ENCODE data around the gene CMSS1.

Gene CMSS1

DNA sequence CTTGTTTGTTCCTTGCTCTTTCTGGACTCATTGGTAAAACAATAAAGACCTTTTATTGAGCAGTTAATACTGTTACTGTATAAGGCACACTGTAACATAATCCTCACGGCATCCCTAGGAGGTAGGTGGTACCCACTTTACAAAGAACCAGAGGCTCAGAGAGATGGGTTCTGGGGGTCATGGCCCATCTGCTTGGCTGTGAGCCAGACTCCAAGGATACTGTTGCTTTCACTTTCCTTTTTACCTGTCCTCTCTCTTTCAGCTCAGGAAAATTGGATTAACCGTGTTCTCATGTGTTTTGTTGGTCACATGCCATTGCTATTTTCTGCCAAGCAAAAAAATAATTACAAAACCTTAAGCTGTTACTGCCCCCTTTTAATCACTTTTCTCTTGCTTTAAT, 331.5 kb downstream of the CMSS1 start:
- no peak for DNase-seq (ENCODE audit: low read depth)

DNA sequence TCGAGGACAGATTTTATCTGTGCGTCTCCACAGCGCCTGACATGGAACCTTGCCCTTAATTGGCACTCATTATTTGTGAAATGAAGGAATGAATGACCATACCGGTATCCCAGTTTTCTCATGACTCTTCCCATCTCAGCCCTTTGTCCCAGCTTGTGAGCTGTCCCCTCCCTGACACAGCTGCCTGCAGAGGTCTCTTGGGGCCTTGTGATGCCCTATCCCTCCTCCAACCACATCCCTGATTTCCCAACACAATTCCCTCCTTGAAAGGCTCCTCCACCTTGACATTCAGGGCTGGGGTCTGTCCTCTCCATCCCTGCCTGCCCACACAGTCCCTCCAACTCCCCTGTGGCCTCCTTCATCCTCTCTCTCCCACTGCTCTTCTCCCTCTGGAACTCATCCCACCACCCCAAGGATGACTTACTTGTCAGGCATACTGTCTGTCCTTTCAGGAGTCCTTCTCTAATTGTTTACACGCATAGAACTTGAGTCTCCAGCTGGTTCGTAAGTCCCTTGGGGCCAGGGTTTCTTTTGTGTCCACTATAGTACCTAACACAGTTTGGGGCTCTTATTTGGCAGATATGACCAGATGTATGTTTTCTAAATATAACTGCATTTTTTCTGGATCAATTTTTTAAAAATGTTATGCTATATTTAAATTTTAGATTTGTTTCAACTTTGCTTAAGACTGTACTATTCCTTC, 332.2 kb downstream of the CMSS1 start:
- no peak for DNase-seq (ENCODE audit: low read depth)

DNA sequence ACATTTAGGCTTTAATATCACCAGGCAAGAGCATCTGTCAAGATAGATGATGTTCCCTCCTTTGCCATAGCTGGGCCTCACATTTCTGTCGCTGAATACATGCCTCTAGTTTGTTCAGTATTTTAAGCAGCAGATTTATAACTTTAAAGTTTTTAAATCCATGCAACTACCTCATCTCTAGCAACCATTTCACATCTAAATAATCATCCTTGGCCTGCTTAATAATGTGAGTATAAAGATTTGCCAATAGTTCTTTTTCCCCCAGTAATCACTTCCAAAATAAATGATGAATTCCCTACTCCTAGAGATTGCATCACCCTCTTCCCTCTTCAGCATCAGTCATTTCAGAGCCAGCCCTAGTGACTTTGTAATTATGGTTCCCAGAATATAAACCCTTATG, 332.8 kb downstream of the CMSS1 start:
- DNase-seq (ENCODE audit: low read depth) = no peak

DNA sequence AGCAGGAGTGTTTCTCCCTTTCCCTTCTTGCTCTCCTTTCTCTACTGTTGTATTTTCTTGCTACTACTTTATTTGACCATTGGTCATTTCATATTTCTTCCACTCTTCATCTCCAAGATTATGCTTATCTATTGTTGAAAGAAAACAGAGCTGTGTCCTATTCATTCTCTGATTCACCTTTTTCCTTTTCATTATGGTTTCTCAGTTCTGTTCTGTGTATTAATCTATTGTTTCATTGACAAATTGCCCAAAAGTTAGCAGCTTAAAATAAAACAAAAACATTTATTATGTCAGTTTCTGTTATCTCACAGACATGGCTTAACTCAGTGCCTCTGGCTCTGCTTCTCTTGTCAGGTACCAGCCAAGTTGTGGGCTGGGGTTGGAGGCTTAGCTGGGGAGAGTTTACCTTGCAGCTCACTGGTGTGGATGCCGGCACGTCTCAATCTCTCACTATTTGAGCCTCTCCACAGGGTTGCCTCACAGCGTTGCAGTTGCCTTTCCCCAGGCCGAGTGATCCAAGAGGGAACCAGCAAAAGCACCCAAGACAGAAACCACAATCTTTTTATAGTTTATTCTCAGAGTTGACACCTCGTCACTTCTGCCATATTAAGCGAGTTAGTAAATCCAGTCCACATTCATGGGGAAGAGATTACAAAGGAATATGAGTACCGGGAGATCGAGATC, 333.5 kb downstream of the CMSS1 start:
- DNase-seq (ENCODE audit: low read depth) = no peak

DNA sequence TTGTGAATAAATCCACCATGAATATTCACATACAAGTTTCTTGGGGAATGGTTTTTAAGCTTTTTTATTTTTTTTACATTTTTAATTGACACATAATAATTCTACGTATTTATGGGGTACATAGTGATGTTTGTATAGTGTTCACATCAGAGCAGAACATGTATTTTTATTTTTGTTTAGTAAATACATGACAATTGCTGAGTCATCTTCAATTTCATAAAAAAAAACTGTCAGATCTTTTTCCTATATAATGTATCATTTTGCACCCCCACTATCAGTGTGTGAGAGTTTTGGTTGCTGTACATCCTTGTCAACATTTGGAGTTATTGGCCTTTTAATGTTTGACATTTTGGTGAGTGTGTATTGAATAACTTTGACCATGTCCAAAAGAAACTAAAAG, 336.5 kb downstream of the CMSS1 start:
- no peak for DNase-seq (ENCODE audit: low read depth)

DNA sequence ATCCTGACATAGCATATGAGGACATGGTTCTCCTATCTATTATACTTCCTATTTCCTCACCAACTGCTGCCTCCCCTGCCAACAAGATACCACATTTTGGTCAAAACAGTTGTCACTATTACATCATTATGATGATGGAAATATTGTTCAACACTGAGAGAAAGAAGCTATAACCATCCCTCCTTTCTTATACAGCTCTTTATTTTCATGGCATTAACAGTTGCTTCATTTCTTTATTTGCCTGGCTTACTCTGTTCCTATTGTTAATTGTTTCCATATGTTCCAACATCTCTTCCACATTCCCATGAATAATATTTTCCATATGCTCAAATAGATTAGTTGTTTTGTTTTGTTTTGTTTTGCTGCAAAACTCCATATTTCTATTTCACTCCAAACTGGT, 337.5 kb downstream of the CMSS1 start:
- DNase-seq (ENCODE audit: low read depth) = no peak

DNA sequence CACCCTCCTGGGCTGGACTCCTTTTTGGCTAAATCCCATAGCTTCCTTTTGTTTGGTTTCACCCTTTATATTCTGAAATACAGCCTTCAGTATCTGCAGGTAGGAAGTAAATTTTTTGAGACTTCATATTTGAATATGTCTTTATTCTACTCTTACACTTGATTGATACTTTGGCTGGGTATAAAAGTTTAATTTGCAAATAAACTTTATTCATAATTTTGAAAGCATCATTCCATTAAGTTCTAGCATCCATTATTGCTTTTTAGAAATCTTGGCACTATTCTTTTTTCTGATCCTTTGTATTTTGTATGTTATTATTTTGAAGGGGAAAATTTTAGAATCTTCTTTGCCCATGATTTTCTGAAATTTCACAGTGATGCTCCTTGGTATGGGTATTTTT, 337.9 kb downstream of the CMSS1 start:
- no peak for DNase-seq (ENCODE audit: low read depth)

DNA sequence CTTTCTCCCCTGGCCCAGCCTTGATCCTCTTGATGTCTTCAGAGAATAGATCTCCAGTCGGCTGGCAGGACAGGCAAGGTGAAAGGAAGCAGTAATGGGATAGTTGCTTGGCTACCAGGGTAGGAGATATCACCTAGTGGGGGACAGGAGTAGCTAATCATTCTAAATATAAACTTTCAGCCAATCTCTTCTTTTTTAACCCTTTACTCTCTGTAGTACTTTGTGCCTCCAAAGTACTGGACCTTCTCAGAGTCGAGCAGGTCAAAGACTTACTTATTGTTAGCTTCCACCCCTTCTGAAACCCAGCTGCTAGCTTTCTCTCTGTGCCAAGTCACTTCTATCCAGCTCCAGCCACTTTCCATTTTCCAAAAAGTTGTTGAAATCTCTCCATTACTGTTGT, 340.0 kb downstream of the CMSS1 start:
- DNase-seq (ENCODE audit: low read depth) = no peak

DNA sequence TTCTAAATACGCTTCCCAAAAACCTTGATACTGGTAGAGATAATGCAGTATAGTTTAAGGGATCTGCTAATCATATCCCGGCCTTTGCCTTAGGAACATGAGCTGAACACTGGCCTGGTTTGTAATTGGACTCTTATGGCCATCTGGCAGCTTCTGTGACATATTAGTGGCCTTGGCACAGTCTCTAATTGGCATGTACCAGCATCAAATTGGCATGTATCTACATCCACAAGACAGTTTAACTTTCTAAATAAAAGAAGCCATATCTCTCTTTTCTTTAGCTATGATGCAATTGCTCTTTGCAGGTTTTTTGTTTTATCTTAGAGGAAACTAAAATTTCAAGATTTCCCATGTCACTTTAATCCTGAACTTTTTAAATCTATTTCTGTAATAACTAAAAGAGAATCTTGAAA, 341.3 kb downstream of the CMSS1 start:
- DNase-seq (ENCODE audit: low read depth) = no peak

DNA sequence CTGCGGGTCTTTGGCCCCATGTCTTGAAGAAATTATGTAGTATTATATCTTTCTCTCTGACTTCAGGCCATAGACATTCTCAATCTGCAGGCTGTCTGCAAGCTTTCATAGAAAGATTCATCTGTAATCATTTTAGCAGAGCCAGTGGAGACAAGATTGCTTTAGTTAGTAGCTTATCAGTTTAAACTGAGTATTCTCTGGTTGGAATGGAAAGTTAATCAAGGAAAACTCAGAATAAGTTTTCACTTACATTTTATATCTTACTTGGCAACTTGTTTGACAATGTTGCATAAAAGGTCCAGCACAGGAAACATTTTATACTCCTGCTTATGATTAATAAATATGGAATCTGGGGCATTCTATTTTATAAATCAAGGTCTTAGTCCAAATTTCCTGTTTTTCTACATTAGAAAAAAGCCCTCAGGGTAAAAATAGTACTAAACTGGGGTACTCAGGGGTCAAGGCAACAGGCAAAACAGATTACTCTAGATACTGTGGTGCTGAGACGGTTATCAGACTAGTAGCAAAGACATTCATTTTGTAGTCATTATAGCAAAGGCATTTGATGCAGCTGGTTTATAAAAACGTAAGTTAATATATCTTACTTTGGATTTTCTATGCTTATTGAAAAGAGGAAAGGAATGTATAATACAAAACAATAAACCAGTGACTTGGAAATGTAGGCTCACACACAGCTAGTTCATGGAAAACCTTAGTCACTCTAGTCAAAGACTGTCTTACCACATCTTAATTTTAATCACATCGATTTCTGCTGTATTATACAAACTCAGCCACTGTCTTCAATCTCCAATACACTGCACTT, 341.9 kb downstream of the CMSS1 start:
- peak; percentile 86 for DNase-seq (ENCODE audit: low read depth)

DNA sequence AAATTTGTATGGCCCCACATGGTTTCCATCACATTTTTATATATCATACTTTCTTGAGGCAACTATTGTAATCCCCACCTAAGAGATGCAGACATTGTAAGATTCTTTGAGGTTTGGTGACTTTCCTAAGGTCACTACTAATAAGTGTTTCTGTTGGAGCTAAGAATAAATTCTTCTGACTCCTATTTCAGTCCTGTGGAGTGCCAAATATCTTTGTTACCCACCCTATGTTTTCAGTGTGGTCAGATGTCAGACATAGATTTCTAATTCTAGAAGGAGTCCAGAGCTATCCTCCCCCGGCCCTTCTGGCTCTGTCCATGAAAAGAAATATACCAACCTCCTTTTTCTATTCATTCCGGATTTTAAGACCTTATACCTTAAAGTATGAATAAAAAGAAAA, 342.9 kb downstream of the CMSS1 start:
- peak; percentile 40 for DNase-seq (ENCODE audit: low read depth)

DNA sequence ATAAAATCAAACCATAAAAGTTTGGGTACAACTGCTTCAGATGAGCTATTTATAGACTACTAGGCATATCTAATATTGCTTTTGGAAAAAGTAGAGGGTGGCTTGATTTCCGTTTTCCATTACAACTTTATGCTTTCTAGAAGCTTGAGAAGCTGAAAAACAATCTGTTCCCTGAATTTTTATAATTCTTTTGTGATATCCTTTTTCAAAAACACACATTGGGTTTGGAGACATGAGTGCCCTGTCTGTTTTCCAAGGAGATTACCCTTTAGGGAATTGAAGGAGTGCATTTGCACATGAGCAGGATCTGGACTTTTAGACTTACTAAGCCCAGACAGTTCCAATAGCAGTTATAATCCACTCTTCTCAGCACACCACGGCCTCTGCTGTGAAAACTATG, 346.1 kb downstream of the CMSS1 start:
- peak; percentile 12 for DNase-seq (ENCODE audit: low read depth)

DNA sequence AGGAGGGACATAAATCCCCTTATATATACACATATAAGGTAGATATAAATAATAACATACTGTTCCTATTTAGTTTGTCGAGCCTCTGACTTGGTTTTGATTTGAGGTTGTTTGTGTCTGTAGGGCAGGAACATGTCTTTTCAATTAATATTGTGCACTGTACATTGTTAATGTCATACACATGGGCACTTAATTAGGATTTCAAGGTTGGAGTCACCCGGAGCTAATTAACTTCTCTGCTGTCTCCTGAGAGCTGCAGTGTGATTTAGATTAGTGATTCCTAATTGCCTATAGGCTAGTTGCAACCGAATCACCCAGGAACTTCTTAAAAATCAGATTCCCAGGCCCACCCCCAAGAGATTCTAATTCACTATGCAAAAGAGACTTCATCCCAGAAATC, 347.1 kb downstream of the CMSS1 start:
- no peak for DNase-seq (ENCODE audit: low read depth)

DNA sequence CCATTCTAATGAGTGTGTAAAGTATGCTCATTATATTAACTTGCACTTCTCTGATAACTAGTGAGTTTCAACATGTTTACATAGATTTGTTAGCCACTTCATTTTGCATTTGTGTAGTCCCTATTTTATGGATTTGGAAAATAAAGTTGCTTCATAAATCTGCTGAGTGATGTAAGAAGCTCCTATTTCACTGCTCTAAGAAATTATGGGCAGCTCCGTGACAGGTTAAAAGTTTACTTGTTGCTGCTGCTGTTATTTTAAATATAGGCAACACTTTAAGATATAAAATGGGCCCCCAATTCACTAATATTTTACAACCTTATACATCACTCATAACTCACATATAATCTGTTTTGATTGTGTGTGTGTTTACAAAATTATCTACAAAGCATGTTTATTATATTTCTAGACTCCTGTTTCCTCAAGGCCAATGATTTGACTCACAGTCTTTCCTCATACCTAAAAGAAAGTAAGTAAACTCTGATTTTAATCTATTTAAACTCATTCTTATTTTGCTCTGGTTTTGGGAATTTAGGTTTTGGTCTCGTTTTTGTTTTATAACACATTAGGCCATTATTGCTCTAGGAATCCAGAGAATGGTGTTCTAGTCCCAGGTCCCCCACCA, 348.4 kb downstream of the CMSS1 start:
- peak; percentile 58 for DNase-seq (ENCODE audit: low read depth)

DNA sequence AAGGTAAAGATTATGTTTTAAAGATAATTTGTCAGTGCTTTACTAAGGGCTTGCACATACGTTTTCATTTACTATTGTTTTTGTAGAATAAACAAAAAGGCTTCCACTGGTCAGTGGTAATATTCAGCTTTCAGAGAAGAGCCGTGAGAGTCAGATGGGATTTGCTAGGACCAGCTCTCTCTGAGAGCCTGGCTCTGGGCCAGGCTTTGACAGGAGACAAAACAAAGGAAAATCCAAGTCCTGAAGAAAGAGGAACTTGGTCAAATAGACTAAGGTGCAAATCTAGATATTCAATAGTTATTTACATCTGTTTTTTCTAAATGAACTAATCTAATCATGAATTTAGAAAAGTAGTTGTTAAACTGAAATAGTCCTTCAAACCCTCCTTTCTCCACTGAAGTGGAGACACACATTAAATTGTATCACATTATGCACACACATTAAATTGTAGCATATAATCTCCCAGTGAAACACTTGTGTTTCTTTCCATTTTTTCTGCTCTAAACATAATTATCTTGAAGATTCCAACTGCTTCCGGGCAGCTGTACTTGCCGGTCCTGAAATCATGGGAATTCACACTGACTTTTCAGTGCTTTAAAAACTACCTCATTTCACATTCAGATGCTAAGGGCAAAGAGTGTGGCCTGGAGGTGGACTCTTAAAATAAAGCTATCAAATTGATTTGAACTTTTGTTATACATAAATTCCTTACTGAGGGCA, 351.7 kb downstream of the CMSS1 start:
- peak; percentile 51 for DNase-seq (ENCODE audit: low read depth)

DNA sequence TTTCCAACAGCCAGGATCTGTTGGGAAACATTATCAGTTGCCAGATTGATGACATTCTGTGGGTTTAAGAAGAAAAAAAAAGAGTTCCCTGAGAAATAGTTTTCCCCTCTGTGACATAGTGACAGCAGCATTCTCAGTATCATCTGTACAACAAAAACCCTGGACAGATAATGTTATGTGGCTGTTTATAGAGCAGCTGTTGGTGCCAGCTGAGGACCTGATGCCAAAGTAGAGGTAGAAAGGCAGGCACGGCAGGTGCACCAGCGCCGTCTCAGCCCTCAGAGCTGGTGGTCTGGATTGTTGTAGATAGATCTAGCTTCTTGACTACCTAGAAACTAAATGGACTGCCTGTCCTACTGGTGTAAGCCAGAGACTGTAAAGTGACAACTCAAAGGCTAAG, 352.8 kb downstream of the CMSS1 start:
- DNase-seq (ENCODE audit: low read depth) = no peak

DNA sequence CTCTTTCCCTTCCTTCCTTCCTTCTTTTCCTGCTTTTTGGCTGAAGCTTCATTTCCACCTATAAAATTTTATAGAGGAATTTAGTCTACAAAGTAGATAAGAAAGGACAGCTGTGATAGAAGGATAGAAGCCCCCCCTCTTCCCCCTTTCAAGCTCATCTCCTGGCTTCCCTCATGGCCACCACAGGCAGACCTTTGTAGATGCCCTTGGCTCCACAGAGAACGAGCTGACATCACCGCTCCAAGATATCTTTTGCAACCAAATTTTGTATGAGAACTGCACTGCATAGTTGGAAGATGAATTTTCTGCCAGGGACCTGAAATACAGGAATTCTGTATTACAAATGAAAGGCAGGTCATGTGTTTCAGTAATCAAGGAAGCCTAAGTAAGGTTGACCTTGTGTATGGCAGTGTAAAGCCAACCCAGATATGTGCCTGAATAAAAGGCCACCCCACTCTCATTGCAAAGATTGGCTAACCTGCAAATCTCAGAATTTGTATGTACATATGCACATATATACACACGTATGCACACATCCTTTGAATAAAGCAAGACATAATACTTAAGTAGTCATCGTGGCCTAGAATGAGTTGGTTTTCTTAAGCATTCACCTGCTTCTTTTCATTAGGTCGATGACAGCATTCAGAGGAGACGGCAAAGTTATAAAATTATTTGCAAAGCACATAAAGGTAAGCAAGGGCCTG, 353.7 kb downstream of the CMSS1 start:
- no peak for DNase-seq (ENCODE audit: low read depth)

DNA sequence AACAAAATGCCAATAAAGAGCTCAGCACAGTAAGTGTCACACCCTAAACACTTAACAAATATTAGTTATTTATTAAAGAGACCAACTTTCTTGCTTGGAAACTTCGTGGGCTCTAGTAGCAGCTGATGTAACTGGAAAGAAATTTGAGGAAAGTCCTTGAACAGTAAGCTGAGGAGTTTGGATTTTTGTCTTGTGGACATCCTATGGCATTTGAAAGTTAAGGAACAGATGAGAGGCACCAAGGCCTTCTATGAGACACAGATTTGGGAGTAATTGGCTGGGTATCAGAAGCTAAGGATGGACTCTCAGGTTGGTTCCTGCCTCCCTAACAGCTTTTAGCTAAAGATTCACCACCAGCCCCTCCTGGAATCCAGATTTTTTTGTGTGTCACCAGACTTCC, 356.3 kb downstream of the CMSS1 start:
- DNase-seq (ENCODE audit: low read depth) = no peak

DNA sequence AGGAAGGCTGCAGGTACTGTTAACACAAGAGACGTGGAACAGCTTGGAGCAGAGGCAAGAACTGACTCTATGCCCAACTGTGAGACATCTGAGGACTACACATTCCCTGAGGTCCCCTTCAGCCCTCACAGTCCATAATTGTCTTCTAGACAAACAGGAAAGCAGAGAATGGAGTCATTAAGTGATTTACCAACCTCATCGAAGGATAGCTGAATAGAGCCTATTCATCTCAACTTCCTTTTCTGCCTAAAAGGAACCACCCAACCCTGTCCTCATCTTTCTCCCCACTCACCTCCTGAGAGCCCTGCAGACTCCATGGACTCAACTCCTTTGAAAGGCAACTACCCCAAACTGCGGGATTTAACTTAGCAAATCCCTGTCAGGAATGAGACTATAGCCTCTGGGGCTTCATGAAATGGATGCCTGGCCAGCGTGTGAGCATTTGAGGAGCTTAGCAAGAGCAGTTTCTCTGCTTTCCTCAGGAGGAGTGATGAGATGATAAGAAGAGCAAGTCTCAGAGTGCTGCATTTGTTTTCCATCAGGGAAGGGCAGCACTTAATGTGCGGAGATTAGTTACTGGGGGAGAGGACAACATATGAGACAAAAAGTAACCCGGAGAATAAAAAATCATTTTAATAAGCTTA, 358.1 kb downstream of the CMSS1 start:
- no peak for DNase-seq (ENCODE audit: low read depth)

DNA sequence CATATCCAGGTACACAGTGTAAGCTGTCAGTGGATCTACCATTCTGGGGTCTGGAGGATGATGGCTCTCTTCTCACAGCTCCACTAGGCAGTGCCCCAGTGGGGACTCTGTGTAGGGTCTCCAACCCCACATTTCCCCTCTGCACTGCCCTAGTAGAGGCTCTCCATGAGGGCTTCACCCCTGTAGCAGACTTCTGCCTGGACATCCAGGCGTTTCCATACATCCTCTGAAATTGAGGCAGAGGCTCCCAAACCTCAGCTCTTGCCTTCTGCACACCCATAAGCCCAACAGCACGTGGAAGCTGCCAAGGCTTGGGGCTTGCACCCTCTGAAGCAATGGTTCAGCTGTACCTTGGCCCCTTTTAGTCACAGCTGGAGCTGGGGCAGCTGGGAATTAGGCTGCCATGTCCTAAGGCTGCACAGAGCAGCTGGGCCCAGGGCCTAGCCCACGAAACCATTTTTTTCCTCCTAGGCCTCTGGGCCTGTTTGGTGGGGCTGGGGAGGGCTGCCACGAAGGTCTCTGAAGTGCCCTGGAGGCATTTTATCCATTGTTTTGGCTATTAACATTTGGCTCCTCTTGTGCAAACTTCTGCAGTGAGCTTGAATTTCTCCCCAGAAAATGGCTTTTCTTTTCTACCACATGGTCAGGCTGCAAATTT, 362.2 kb downstream of the CMSS1 start:
- no peak for DNase-seq (ENCODE audit: low read depth)

Measured in iris pigment epithelial cell (primary cell).